GM18951 (cell line): ENCODE results near the gene GSX2.
"Not testable (repeated sequence)": the region's sequence is repeated elsewhere in the genome, so short reads cannot be mapped to it uniquely, and the experiment has no call there.

Experiments used
- POLR2A ChIP-seq: IDR thresholded peaks from 4 replicates; pipeline ENCODE4 v1.6.1; 2011; ENCODE audit warnings: mild to moderate bottlenecking; ENCODE audit not compliant: insufficient read length, insufficient read depth; ENCODE audit errors: extremely low read depth
- in situ Hi-C: fragments of 300-500 bp; cut with MboI; formaldehyde crosslinking; loops from one replicate; pipeline ENCODE4 v1.12.0; 2022; ENCODE audit warnings: low sequenced_read_pairs, mixed read lengths, inconsistent platforms; ENCODE audit not compliant: unreplicated experiment

GSX2 gene

DNA sequence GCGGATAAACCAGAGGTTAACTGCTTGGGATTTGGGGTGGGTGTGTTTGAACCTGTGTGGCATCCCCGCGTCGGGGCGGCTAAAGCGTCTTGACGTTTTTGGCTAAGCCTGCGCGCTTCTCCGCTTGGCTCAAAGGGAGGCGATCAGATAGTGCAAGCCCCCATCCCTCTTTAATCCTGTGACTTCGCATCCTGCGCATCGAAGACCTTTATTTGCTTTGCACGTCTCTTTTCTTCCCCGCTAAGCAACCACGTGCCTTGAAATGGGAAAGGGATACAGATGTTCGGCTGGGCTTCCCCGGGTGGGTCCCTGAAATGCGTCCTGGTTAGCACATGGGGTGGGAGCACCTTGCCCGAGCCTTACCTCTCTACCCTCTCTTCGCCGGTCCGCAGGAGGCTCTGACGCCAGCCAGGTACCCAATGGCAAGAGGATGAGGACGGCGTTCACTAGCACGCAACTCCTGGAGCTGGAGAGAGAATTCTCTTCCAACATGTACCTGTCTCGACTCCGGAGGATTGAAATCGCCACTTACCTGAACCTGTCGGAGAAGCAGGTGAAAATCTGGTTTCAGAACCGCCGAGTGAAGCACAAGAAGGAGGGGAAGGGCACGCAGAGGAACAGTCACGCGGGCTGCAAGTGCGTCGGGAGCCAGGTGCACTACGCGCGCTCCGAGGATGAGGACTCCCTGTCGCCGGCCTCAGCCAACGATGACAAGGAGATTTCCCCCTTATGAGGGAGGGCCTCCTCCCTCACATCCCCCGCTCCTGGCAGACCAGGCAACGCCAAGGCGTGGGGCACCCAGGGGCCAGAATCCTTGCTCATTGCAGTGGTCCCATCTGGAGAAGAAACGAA is 1.5 kb downstream of the GSX2 start:
- in situ Hi-C loops, result no loop called here
- no peak for TF ChIP-seq POLR2A

DNA sequence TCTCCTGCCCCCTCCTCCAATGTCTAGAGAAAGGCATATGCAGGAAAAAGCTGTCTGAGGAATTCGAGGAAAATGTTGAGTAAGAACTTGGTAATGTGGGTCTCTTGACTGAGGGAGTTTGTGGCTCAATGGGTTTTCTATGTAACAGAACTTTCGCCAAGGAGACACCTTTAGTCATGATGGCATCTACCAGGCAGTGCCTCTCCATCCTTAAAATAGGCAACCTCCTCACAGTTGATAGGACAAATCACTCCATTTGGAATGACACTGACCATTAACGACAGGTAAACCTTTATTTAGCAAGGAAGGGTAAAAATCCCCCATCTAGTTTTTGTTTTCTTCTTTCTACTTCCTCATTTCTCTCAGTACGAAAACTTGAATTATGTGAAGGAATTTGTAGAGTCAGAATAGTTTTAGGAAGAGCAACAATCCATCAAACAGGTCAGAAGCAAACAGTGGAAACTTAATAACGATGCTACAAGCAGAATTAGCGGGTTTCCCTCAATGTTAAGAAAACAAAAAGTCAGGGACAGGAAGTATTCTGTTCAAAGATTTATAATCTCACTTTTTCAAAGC is 2.7 kb downstream of the GSX2 start:
- in situ Hi-C loops, result no loop called here
- no peak for TF ChIP-seq POLR2A

DNA sequence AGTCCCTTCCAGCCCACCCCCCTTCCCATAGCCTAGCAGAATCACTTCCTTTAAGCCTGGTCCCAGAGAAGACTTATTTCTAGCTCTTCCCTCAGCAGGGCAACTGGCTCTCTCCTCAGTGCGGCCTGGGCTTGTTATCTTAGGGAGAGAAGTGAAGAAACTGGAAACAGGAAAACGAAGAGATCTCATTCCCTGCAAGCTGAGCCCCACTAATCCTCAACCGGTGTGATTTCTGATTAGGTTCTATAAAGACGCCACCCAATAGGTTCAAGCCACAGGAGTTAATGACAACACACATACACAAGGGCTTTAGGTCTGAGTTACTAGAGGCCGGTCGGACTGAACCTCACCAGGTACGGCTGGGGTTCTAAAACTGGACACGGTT is 3.2 kb downstream of the GSX2 start:
- TF ChIP-seq POLR2A, result no peak
- in situ Hi-C loops, result no loop called here

DNA sequence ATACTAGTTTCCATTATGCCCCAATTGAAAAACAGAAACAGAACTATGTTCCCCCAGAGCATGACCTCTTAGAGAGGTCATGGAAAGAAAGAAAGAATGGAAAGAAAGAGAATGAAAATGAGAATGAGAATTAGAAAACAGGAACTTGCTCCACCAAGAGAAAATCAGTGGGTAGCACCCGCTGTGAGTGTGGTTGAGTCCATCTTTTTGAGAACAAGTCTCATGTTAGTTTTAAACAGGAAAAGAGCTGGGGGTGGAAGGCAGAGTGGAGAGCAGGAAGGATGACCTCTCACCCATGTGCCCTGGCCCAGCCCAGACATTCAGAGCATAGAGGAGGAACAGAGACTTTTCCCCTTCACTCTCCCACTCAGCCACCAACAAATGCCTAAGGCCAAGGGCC is 4.9 kb downstream of the GSX2 start:
- in situ Hi-C loops, result no loop called here
- no peak for TF ChIP-seq POLR2A

DNA sequence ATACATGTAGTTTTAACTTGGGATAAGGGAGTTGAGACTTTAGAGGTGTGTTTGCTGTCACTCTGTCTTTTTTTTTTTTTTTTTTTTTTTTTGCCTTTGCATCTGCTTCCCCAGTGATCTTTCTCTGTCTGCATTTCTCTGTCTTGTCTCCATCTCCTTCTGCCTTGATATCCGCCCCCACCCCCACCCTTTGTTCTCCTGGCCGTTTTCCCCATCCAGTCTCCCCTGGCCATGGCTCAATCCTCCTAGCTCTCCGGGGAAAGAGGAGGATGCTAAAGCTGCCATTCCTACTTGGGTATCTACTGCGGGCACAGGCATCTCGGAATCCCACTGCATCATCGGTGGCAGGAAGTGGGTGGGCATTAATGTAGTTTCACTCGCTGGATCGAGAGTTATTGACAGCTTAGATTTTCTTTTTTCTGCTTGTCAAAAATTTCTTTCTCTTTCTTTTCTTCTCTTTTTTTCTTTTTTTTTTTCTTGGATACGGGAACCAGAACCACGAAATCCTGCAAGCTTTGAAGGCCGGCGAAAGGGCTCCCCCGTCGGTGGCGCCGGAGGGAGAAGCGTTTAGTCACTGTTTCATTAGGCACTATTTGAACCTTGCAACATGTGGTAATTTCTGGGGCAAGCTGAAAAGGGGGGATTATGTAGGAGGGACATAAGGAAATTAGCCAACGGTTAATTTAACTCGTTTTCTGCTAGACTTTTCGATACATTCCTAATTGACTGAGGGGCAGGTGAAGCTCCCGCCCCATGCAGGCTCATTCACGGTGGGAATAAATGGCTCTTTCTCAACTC is 8.2 kb downstream of the GSX2 start:
- no peak for TF ChIP-seq POLR2A
- in situ Hi-C loops, result no loop called here

DNA sequence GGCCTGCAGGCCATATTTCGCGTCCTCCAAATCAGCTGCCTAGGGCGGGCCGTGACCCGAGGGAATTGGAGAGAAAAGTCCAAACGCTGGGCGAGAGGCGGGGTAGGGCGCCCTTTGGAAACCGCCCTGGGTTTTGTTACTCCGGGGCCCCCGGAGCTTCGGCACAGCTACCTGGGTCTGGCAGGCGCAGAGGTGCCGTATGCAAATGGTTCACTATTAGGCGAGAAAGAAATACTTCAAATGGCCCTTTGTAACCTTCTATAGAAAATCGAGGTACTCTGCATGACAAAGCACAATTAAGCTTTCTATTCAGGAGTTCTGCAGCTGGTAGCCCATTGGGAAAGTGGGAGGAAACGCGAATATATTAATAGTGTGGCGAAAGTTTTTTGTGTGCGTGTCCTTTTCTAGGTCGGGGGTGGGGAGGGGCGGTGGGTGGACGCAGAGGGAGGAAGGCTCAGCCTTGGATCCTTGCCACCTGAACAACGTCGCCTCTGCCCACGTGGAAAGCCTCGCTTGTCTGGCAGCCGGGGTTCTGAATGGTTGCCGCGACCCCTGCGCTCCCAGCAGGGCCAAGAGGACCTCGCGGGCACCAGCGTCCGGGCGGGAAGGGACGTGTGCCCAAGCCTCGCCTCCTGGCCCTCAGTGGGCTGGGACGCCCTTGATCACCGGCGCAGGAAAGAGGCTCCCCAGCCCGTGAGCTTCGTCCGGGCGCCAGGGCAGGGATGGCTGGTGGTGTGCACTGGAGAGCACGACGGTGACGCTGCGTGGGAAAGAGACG is 9.5 kb downstream of the GSX2 start:
- in situ Hi-C loops, result no loop called here
- no peak for TF ChIP-seq POLR2A

DNA sequence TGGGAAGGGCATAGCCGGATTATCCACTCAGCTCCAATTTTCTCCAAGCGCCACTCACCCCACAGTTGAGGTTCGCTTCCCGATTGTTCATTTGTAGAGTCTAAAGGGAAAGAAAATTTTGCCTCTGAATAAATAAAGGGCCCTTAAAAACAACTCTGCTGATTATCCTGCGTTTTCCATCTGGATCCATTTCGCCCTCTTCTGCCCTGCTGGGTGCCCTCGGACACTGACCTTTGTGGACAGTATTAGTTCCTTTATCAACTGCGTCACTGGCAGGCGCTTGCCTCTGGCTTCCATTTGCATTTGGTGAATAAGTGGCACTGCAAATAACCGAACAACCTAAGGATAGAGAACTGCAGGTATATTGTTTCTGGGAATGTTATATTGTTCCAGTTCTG is 10.1 kb downstream of the GSX2 start:
- TF ChIP-seq POLR2A, result no peak
- in situ Hi-C loops, result no loop called here

DNA sequence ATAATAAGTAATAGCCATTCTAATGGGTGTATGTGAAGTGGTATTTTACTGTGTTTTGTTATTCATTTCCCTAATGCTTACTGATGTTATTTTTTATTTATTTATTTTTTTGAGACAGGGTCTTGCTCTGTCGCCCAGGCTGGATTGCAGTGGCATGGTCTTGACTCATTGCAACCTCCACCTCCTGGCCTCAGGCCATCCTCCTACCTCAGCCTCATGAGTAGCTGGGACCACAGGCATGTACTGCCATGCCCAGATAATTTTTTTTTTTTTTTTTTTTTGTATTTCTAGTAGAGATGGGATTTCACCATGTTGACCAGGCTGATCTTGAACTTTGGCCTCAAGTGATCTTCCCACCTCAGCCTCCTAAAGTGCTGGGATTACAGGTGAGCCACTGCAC is 13.2 kb downstream of the GSX2 start:
- in situ Hi-C loops, result not testable (repeated sequence)

DNA sequence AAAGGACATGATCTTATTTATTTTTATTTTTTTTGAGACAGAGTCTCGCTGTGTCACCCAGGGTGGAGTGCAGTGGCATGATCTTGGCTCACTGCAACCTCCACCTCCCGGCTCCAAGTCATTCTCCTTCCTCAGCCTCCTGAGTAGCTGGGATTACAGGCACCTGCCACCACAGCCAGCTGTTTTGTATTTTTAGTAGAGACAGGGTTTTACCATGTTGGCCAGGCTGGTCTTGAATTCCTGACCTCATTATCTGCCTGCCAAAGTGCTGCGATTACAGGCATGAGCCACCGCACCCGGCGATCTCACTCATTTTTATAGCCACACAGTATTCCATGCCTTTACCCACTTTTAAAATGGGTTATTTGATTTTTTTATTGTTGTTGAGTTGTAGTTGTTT is 16.3 kb downstream of the GSX2 start:
- in situ Hi-C loops, result not testable (repeated sequence)

DNA sequence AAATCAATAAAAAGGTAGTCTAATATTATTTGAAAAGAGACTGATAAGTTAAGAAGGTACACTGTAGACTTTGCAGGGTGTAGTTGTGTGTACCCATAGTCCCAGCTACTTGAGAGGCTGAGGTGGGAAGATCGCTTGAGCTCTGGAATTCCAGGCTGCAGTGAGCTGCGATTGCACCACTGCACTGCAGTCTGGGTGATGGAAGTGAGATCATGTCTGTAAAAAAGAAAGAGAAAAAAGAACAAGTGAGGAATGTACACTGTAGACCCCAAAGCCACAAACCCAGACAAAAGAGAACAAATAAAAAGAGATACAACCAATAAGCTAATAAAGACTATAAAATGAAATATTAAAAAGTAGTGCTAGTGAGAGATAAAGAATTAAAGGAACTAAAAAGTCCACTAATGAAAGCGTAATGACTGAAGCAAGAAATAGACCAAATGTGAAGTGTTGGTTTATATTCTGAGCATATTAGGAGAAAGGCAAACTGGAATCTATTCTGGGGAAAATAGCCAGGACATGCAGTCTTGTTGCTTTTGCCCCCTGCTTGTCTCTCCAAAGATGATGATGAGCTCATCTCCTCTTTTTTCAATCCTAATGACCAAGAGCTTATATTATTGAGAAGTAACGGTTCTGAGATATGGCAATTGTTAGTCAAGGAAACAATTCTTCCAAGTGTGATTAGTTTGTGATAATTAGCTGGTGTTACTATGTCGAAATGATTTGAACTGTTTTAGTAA is 19.1 kb downstream of the GSX2 start:
- TF ChIP-seq POLR2A, result no peak
- in situ Hi-C loops, result no loop called here

DNA sequence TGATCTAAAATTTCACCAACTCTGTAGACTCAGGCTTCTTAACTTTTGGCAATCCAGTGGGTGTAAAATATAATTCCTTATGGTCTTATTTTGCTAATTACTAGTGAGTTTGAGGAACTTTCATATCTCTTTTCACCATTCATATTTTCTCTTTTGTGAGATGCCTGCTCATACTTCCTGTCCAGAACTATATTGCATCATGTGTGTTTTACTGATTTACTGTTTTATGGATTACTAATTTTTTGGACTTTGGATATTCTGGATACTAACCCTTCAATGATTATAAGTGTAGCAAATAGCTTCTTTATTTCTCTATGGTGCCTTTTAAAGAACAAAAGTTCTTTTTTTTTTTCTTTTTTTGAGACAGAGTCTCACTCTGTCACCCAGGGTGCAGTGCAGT is 20.6 kb downstream of the GSX2 start:
- in situ Hi-C loops, result no loop called here
- TF ChIP-seq POLR2A, result no peak

DNA sequence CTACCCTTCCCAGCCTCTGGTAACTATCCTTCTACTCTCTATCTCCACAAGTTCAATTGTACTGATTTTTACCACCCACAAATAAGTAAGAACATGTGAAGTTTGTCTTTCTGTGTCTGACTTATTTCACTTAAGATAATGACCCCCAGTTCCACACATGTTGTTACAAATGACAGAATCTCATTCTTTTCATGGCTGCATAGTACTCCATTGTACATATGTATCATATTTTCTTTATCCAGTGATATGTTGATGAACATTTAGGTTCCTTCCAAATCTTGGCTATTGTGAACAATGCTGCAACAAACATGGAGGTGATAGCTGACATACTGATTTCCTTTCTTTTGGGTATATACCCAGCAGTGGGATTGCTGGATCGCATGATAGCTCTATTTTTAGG is 27.7 kb downstream of the GSX2 start:
- in situ Hi-C loops, result no loop called here
- no peak for TF ChIP-seq POLR2A

DNA sequence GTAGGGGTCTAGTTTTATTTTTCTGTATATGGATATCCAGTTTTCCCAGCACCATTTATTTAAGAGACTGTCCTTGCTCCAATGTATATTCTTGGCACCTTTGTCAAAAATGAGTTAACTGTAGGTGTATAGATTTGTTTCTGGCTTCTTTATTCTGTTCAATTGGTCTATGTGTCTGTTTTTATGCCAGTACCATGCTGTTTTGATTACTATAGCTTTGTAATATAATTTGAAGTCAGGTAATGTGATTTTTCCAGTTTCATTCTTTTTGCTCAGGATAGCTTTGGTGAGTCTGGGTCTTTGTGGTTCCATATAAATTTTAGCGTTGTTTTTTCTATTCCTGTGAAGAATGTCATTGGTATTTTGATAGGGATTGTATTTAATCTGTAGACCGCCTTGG is 28.7 kb downstream of the GSX2 start:
- in situ Hi-C loops, result not testable (repeated sequence)
